ENCODE results near the gene SEC14L2. TPM values are rescaled to one million over a fixed set of nuclear protein-coding genes. Genes with fewer than 3 reads are reported as not detected.

SEC14L2 gene
- total RNA-seq, 1 donor from 2014 or later: 0.40 TPM

DNA sequence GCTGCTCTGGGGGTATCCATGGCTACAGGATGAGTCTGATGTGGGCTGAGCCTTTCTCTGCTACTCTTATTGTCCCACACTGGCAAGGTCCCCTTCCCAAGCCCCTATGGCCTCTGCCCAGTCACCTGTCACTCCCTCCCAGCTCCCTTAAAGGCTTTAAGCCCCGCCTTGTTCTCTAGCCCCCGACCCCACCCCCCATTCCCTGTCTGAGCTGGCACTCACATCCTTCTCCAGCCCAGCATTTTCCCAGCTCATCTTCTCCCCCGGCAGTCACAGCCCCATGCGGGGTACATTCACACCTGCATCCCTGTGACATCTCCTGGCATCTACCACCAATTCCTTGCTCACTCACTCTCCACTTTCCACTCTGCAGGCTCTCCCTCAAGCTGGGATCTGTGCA lies 33.1 kb downstream of the SEC14L2 start:
- ChIA-PET CTCF (interaction anchor here (1.1 to 1.5 kb wide), 2 partner anchors 38 to 142 kb away, joined by 3 to 4 read pairs; no protein-coding TSS in a partner anchor), POLR2A (no interaction called here)
- DNase-seq (no peak), ATAC-seq (ENCODE audit: low read depth) (no peak)
- Mint-ChIP-seq H3K4me1 (peaks cover 23% of the 10 kb centered on the region), H3K27me3 (no peaks in the 10 kb centered on the region), H3K4me3 (no peak overlapping the region), H3K9me3 (no peaks in the 10 kb centered on the region), H3K36me3 (ENCODE audit: low read depth) (peaks cover 28% of the 10 kb centered on the region), H3K27ac (no peak overlapping the region)
- TF ChIP-seq, protein P1, sequence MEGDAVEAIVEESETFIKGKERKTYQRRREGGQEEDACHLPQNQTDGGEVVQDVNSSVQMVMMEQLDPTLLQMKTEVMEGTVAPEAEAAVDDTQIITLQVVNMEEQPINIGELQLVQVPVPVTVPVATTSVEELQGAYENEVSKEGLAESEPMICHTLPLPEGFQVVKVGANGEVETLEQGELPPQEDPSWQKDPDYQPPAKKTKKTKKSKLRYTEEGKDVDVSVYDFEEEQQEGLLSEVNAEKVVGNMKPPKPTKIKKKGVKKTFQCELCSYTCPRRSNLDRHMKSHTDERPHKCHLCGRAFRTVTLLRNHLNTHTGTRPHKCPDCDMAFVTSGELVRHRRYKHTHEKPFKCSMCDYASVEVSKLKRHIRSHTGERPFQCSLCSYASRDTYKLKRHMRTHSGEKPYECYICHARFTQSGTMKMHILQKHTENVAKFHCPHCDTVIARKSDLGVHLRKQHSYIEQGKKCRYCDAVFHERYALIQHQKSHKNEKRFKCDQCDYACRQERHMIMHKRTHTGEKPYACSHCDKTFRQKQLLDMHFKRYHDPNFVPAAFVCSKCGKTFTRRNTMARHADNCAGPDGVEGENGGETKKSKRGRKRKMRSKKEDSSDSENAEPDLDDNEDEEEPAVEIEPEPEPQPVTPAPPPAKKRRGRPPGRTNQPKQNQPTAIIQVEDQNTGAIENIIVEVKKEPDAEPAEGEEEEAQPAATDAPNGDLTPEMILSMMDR (IDR thresholded peaks at IDR 0.05): no peak
- intact Hi-C loops (cut with micrococcal nuclease): loop anchor here (10.0 kb wide), 2 partner anchors 655 to 825 kb away; partner anchors contain the start of genes NF2 and SMTN

DNA sequence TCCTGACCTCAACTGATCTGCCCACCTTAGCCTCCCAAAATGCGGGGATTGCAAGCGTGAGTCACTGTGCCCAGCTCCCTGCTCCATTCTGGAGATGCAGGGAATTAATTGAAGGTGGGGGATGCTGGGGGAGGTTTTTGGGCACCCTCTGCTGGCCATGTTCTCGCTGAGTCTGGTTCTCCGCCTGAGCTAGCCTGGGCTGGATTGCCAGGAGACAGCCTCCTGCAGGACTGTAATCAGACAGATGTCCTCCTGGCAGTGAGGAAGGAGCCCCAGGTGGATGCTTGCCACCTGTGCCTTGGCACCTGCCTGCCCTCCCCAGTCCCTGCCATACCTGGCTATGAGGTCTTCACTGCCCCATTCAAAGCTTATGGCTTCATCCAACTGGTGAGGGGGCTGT lies 34.1 kb downstream of the SEC14L2 start:
- TF ChIP-seq, protein P1 (IDR thresholded peaks at IDR 0.05): no peak
- H3K36me3 Mint-ChIP-seq (ENCODE audit: low read depth): peaks cover 27% of the 10 kb centered on the region
- ChIA-PET CTCF (interaction anchor here (0.6 kb wide), 1 partner anchor 42 kb away, joined by 3 read pairs; no protein-coding TSS in a partner anchor), POLR2A (interaction anchor here (1.0 kb wide), 1 partner anchor 8 kb away, joined by 3 read pairs; no protein-coding TSS in a partner anchor)
- intact Hi-C loops (cut with micrococcal nuclease): no loop called here
- H3K9me3 Mint-ChIP-seq: peaks cover 3% of the 10 kb centered on the region
- H3K27ac Mint-ChIP-seq: no peak overlapping the region
- no peaks in the 10 kb centered on the region for H3K27me3 Mint-ChIP-seq
- H3K4me1 Mint-ChIP-seq: peaks cover 26% of the 10 kb centered on the region
- DNase-seq (no peak), ATAC-seq (ENCODE audit: low read depth) (no peak)
- no peak overlapping the region for H3K4me3 Mint-ChIP-seq

DNA sequence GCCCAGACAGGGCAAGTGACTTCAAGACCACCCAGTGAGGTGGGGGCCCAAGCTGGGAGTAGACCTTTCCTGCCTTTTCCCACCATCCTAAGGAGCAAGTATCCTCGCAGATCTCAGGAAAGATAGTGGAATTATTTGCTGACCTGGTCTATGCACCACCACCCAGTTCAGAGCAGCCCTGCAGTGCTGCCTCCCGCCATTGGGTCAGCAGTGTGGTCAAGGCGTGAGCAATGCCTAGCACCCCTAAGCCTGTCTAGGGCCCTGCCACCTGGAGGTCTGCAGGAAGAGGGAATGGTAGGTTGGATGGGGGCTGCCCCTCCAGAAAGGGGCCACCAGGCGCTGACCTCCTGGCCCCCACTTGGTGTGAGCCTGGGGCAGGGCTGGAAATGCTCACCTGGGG lies 35.3 kb downstream of the SEC14L2 start:
- H3K9me3 Mint-ChIP-seq: peaks cover 5% of the 10 kb centered on the region
- ATAC-seq (ENCODE audit: low read depth) (no peak), DNase-seq (no peak)
- peaks cover 20% of the 10 kb centered on the region for H3K36me3 Mint-ChIP-seq (ENCODE audit: low read depth)
- TF ChIP-seq, protein P1 (IDR thresholded peaks at IDR 0.05): no peak
- H3K27me3 Mint-ChIP-seq: no peaks in the 10 kb centered on the region
- intact Hi-C loops (cut with micrococcal nuclease): no loop called here
- ChIA-PET CTCF (interaction anchor here (1.3 kb wide), 1 partner anchor 144 kb away, joined by 4 read pairs; no protein-coding TSS in a partner anchor), POLR2A (interaction anchor here (0.5 kb wide), 1 partner anchor 268 kb away, joined by 3 read pairs; no protein-coding TSS in a partner anchor)
- peaks cover 16% of the 10 kb centered on the region for H3K4me1 Mint-ChIP-seq
- H3K27ac Mint-ChIP-seq: no peak overlapping the region
- H3K4me3 Mint-ChIP-seq: no peak overlapping the region

DNA sequence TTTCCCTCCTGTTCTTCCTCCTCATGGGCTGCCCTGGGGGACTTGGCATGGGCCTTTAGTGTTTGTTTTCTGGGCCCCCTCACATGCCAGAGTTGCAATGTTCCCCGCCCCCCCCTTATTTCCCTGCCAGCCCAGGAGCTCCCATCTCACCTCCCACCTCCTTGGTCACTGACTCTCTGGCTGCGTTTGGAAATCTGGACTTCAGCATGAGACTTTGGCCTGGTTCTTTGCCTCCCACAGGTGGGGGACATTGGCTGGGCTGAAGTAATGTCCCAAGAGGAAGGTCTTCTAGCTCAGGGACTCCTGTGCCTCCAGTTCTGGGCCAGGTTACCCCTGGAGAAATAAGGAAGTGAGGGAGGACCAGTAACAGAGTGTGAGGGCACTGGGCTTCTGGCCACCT lies 35.7 kb downstream of the SEC14L2 start:
- Mint-ChIP-seq H3K27ac (no peak overlapping the region), H3K4me3 (no peak overlapping the region), H3K4me1 (peaks cover 14% of the 10 kb centered on the region), H3K27me3 (no peaks in the 10 kb centered on the region), H3K36me3 (ENCODE audit: low read depth) (peaks cover 19% of the 10 kb centered on the region), H3K9me3 (peaks cover 5% of the 10 kb centered on the region)
- TF ChIP-seq, protein P1 (IDR thresholded peaks at IDR 0.05): no peak
- ChIA-PET POLR2A (interaction anchor here (0.5 to 5.2 kb wide), 2 partner anchors 8 to 267 kb away, joined by 3 to 36 read pairs; partner anchors contain the start of gene MTFP1), CTCF (interaction anchor here (1.3 kb wide), 1 partner anchor 145 kb away, joined by 4 read pairs; no protein-coding TSS in a partner anchor)
- intact Hi-C loops (cut with micrococcal nuclease): no loop called here
- DNase-seq (no peak), ATAC-seq (ENCODE audit: low read depth) (no peak)

DNA sequence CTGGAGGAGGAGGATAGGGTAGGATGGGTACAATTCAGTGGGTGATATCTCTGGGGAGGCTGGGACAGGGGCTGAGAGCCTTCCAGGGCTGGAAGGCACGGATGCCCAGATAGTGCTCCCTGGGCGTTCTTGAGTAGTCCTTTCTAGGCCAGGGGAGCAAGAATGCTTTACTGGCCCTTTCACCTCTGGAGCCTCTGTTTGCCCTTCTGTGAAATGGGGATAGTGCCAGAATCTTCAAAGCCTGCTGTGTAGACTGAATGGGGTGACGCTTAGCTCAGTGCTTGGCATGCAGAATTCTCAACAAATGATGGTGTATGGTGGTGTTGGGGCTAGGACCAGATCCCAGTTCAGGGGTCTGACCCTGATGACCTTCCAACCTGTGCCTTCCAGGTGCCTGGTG lies 36.4 kb downstream of the SEC14L2 start:
- no peak for DNase-seq
- Mint-ChIP-seq H3K4me1 (peaks cover 14% of the 10 kb centered on the region), H3K4me3 (no peak overlapping the region), H3K27me3 (peaks cover 1% of the 10 kb centered on the region), H3K9me3 (peaks cover 5% of the 10 kb centered on the region), H3K27ac (no peak overlapping the region), H3K36me3 (ENCODE audit: low read depth) (peaks cover 16% of the 10 kb centered on the region)
- no peak for ATAC-seq (ENCODE audit: low read depth)
- intact Hi-C loops (cut with micrococcal nuclease): no loop called here
- POLR2A ChIA-PET: interaction anchor here (0.6 to 5.2 kb wide), 2 partner anchors 8 to 122 kb away, joined by 3 to 36 read pairs; partner anchors contain the start of gene MTFP1
- CTCF ChIA-PET: interaction anchor here (1.0 to 1.3 kb wide), 2 partner anchors 8 to 145 kb away, joined by 3 to 4 read pairs; no protein-coding TSS in a partner anchor
- TF ChIP-seq, protein P1 (IDR thresholded peaks at IDR 0.05): no peak
